Smooth muscle cell of the brain vasculature (primary cell): ENCODE data around the gene MDC1.

Source experiments
- DNase-seq: peaks from one replicate; pipeline ENCODE4 v3.0.0-alpha.2; 2012; ENCODE audit warnings: low read depth, low spot score

MDC1 gene

GRCh38 chr6:30700340-30700739 lies 16.7 kb downstream of the MDC1 start:
- DNase-seq = no peak

- DNase-seq = no peak
Measured at GRCh38 chr6:30696432-30696831, 20.6 kb downstream of the MDC1 start.

GRCh38 chr6:30691208-30691847 lies 25.8 kb downstream of the MDC1 start:
- no peak for DNase-seq

GRCh38 chr6:30690403-30691207 lies 26.5 kb downstream of the MDC1 start, which contains the start of gene NRM:
Gene NRM, minus strand, starts transcription at chr6:30690984. Its CDS starts 10 bp downstream, at chr6:30690974.
- DNase-seq = no peak

- no peak for DNase-seq
Measured at GRCh38 chr6:30689985-30690384, 27.1 kb downstream of the MDC1 start.

DNA sequence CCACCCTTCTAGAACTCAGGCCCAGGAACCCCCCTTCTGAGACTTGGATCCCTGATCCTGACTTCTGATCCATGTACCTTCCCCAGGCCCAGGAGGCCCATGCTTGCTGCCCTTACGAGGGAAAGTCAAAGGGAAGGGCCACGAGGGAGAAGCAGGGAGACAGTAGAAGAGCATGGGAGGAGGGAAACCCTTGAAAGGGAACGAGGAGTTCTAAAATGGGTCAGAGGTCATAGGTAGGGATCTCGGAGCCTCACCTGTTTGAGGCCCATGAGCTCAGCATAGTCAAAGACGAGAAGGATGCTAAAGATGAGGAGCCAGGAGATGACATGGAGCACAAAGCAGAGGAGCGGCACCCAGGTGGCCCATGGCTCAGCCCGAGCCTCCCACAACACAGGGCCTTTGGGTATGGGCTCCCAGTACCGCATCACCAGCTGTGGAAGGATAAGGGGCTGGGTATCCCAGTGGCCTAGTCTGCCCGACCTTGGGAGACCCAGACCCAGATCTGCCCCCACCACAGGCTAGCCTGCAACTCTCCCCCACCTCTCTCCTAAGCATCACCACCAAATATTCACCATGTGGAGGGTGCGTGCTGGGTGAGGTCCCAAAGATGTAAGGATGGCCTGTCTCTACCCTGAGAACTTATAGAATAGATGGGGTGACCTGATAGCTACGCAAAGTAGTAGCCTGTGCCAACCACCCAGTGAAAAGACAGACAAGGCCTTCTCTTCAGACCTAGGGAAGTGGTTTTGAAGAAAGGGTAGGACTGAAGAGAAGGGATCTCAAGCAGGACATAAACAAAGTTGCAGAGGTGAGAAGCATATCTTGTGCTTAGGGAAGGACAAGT lies 27.8 kb downstream of the MDC1 start:
- DNase-seq = no peak

DNA sequence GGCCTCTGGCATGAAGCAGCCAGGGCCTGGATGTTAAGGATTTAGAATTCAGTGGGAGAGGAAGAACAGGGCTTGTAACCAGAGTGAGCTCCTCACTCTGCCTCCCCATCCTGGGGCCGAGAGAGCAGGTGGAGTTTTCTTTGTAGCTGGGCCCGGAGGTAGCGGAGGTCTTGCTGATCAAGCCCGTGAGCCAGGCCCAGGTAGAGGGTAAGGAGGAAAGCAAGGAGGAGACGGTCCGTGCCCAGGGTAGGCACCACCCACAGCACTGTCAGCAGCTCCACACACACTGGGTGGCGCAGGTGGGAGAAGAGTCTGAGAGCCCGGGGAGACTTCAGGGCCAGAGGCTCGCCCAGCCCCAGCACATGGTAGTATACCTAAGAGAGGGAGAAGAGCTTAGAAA lies 28.5 kb downstream of the MDC1 start:
- no peak for DNase-seq

GRCh38 chr6:30687659-30688431 lies 29.2 kb downstream of the MDC1 start:
- no peak for DNase-seq

DNA sequence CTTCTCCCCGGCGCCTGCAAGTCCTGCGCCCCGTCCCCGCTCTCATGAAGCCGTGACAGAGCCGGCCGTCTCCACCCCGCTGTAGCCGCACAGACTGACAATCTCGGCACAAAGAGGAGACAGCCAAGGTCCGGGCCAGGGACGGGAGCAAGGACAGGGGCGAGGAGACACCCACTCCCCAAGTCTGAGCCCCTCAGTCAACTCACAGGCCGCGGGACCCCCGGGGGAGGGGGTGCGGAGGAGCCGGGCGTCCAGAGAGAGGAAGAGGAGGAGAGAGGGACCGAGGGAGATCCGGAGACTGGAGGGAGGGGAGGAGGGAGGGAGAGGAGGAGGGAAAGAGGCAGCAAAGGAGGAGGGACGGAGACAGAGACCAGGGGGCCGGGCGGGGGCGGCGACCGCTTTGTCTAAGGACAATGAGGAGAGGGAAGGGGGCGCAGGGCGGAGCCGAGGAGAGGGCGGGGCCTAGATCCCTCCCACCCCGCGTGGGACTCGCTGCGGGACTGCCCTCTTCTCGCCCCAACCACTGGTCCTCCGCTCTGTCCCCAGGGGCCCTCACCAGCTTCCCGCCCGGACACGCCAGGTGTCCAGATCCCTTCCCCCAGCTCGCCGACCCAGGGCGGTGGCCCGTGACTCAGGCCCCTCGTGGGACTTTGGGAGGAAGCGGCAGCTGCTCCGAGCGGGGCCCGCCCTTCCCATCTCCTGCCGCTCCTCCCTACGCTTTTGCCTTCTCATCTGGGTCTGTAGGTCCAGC lies 30.0 kb downstream of the MDC1 start:
- DNase-seq = peak; percentile 90

GRCh38 chr6:30686009-30686907 lies 30.8 kb downstream of the MDC1 start, which contains the start of gene PPP1R18:
Gene PPP1R18, minus strand, starts transcription at chr6:30686645. Its CDS starts 627 bp downstream, at chr6:30686018.
- DNase-seq = no peak

- no peak for DNase-seq
Measured at GRCh38 chr6:30685157-30686008, 31.7 kb downstream of the MDC1 start.

DNA sequence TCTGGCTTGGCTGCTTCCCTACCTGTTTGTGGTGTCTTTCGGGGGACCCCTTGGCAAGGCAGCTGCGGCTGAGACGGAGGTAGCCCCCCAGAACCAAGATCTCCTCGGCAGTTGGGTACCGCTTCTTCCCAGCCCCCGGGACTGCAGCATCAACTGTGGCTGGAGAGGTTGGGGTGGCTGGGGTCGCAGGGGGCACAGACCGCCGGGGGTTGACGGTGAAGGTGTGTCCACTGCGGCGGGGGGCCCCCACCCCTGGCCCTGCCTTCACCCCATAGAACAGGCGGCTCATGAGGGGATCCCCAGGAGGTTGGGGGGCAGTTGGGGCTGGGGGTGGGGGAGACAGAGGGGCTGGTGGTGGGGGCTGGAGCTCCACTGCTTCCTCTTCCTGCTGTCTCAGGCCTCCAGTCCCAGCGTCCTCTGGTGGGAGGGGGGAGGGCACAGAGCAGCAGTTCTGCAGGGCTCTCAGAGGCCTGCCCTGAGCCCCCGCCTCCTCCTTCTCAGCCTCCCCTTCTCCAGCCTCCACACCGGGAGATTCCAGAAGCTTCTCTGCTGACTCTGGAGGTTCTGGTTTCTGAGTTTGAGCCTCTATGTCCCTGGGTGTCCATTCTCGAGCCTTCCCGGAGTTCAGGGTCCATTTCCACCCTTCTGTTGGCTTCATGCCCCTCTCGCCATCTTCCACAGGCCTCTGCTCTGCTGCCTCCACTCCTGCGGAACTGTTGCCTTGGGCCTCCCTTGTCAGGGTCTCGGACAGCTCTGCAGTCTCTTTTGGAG lies 32.5 kb downstream of the MDC1 start:
- DNase-seq = no peak

DNA sequence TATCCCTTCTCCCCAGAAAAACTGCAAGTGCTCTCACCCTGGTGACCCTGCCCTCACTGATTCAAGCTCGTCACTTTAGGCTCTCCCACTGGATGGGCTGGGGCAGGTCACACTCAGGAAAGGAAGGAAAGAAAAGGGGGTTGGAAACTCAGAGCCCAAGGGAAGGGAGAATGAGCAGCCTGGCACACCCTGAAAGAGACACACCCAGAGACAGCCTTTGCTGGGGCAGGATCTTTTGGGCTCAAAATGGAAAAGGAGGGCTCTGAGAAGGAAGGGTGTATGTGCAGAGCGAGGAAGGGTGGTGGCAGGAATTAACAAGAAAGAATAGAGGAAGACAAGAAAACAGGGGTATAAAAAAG lies 33.1 kb downstream of the MDC1 start:
- no peak for DNase-seq

GRCh38 chr6:30683183-30683979 lies 33.7 kb downstream of the MDC1 start:
- no peak for DNase-seq

GRCh38 chr6:30682143-30683117 lies 34.7 kb downstream of the MDC1 start:
- peak; percentile 77 for DNase-seq

GRCh38 chr6:30681766-30682142 lies 35.3 kb downstream of the MDC1 start:
- no peak for DNase-seq
